ENCODE results near the gene C6orf120.

GRCh38 chr6:169695131-169695530 is 6.8 kb upstream of the C6orf120 start:
- TF ChIP-seq CTCF (IDR thresholded peaks at IDR 0.05; ENCODE audit: low read length): no peak
- no peak for TF ChIP-seq EZH2 (IDR thresholded peaks at IDR 0.05; ENCODE audit: borderline replicate concordance, low read length)

All from OCI-LY1 (cell line).